GM20431 (cell line): ENCODE results near the gene TMEM126B.

Experiments
- in situ Hi-C: fragments of 300-500 bp; cut with MseI, MboI; formaldehyde crosslinking; loops from one replicate; pipeline ENCODE4 v1.15.0; 2020; ENCODE audit warnings: low sequenced_read_pairs; ENCODE audit not compliant: unreplicated experiment

The TMEM126B gene

GRCh38 chr11:85679576-85679975, 51.2 kb downstream of the TMEM126B start:
- in situ Hi-C loops: no loop called here

GRCh38 chr11:85680897-85681296, 52.5 kb downstream of the TMEM126B start:
- in situ Hi-C loops: no loop called here

- in situ Hi-C loops: no loop called here
These were observed 54.2 kb downstream of the TMEM126B start for GRCh38 chr11:85682330-85683305.

GRCh38 chr11:85685125-85685819, 56.9 kb downstream of the TMEM126B start:
- in situ Hi-C loops: no loop called here

GRCh38 chr11:85685820-85686459, 57.5 kb downstream of the TMEM126B start, which contains the start of gene CCDC89:
CCDC89 (minus strand) TSS chr11:85686195; CDS start chr11:85686130, 65 bp downstream.
- in situ Hi-C loops: no loop called here
